Hepatocyte (in vitro differentiated cells): ENCODE results near the gene ERCC8.

Experiments used
- CTCF ChIP-seq: fragments of 200-600 bp; sonication (generic); IDR thresholded peaks from 2 replicates; pipeline ENCODE4 v1.5.1; 2016; ENCODE audit warnings: antibody characterized with exemption, mild to moderate bottlenecking; ENCODE audit not compliant: poor library complexity
- EZH2 ChIP-seq: fragments of 200-600 bp; sonication (generic); IDR thresholded peaks from 2 replicates; pipeline ENCODE4 v1.6.1; 2016; ENCODE audit warnings: antibody characterized with exemption, mild to moderate bottlenecking, borderline replicate concordance
- EZH2phosphoT487 ChIP-seq: fragments of 200-600 bp; sonication (generic); IDR thresholded peaks from one replicate; pipeline ENCODE4 v1.6.1; 2018; ENCODE audit warnings: antibody characterized with exemption, mild to moderate bottlenecking, low read depth, moderate library complexity; ENCODE audit not compliant: unreplicated experiment, severe bottlenecking

- TF ChIP-seq CTCF (no peak), EZH2 (no peak), EZH2phosphoT487 (no peak)
Observed at GRCh38 chr5:60993425-60993824, 48.6 kb upstream of the ERCC8 start.
